Stimulated activated naive CD8-positive, alpha-beta T cell treated with anti-CD3 and anti-CD28 coated beads, Interleukin-15, amount 100 ng/mL, for 72 hours (primary cell): Measurements from ENCODE around the gene TP53TG5.
A peak's percentile ranks its signal among the peaks of the same experiment; 100 is the strongest.

Source experiments
- ATAC-seq: fragments of 150-1000 bp; cut with Tn5 transposase; 2 replicates; pipeline ENCODE4 v1.10.0; 2021; ENCODE audit warnings: mild to moderate bottlenecking, moderate library complexity
- DNase-seq, 2 donors: peaks; one replicate each; pipeline ENCODE4 v3.0.0; 2021 to 2022
- H3K27ac Mint-ChIP-seq, 2 donors: one replicate each; pipeline ENCODE4 v1.8.0; 2022; ENCODE audit warnings: mild to moderate bottlenecking in 2 of 2, mixed read lengths in 2 of 2, moderate library complexity in 2 of 2
- H3K27me3 Mint-ChIP-seq: one replicate; pipeline ENCODE4 v1.8.0; 2022; ENCODE audit warnings: mixed read lengths
- H3K4me1 Mint-ChIP-seq: one replicate; pipeline ENCODE4 v1.8.0; 2022; ENCODE audit warnings: mild to moderate bottlenecking, mixed read lengths
- H3K4me3 Mint-ChIP-seq, 2 donors: one replicate each; pipeline ENCODE4 v1.8.0; 2022; ENCODE audit warnings: mild to moderate bottlenecking in 2 of 2, mixed read lengths in 2 of 2, moderate library complexity in 1 of 2
- H3K9me3 Mint-ChIP-seq, 2 donors: one replicate each; pipeline ENCODE4 v1.8.0; 2022; ENCODE audit warnings: mixed read lengths in 2 of 2

TP53TG5 gene

GRCh38 chr20:45377269-45377668 lies 856 bp downstream of the TP53TG5 start:
- H3K27ac Mint-ChIP-seq, result no peak overlapping the region
- DNase-seq, result no peak
- no peak overlapping the region for H3K4me3 Mint-ChIP-seq
- ATAC-seq, result no peak
- H3K4me1 Mint-ChIP-seq, result peaks cover 23% of the 10 kb centered on the region
- H3K9me3 Mint-ChIP-seq, result no peaks in the 10 kb centered on the region
- H3K27me3 Mint-ChIP-seq, result no peaks in the 10 kb centered on the region

- DNase-seq (no peak), ATAC-seq (no peak)
- no peaks in the 10 kb centered on the region for H3K9me3 Mint-ChIP-seq
- no peak overlapping the region for H3K4me3 Mint-ChIP-seq
- no peaks in the 10 kb centered on the region for H3K27me3 Mint-ChIP-seq
- H3K27ac Mint-ChIP-seq, result no peak overlapping the region
- peaks cover 32% of the 10 kb centered on the region for H3K4me1 Mint-ChIP-seq
Observed at GRCh38 chr20:45374966-45375365, 3.2 kb downstream of the TP53TG5 start.

GRCh38 chr20:45374101-45374467 lies 4.0 kb downstream of the TP53TG5 start:
- peak overlapping the region; percentile 84 for H3K4me3 Mint-ChIP-seq
- peaks cover 32% of the 10 kb centered on the region for H3K4me1 Mint-ChIP-seq
- no peaks in the 10 kb centered on the region for H3K27me3 Mint-ChIP-seq
- DNase-seq (no peak), ATAC-seq (no peak)
- no peaks in the 10 kb centered on the region for H3K9me3 Mint-ChIP-seq
- no peak overlapping the region for H3K27ac Mint-ChIP-seq

- ATAC-seq (peak; percentile 96), DNase-seq (peak; percentile 87 to 90)
- H3K27me3 Mint-ChIP-seq, result no peaks in the 10 kb centered on the region
- H3K9me3 Mint-ChIP-seq, result no peaks in the 10 kb centered on the region
- H3K4me3 Mint-ChIP-seq, result peak overlapping the region; percentile 84
- peak overlapping the region; percentile 70 to 92 for H3K27ac Mint-ChIP-seq
- H3K4me1 Mint-ChIP-seq, result peaks cover 38% of the 10 kb centered on the region
Observed at GRCh38 chr20:45373353-45374100, 4.6 kb downstream of the TP53TG5 start.

- Mint-ChIP-seq H3K9me3 (no peaks in the 10 kb centered on the region), H3K27me3 (no peaks in the 10 kb centered on the region), H3K27ac (no peak overlapping the region), H3K4me1 (peaks cover 45% of the 10 kb centered on the region), H3K4me3 (peak overlapping the region; percentile 84)
- ATAC-seq (no peak), DNase-seq (no peak)
Observed at GRCh38 chr20:45372646-45373352, 5.3 kb downstream of the TP53TG5 start.

- H3K27ac Mint-ChIP-seq, result no peak overlapping the region
- ATAC-seq (no peak), DNase-seq (no peak)
- peak overlapping the region; percentile 48 to 84 for H3K4me3 Mint-ChIP-seq
- peaks cover 51% of the 10 kb centered on the region for H3K4me1 Mint-ChIP-seq
- no peaks in the 10 kb centered on the region for H3K27me3 Mint-ChIP-seq
- H3K9me3 Mint-ChIP-seq, result no peaks in the 10 kb centered on the region
Observed at GRCh38 chr20:45372241-45372640, 5.9 kb downstream of the TP53TG5 start.

GRCh38 chr20:45370571-45371160 lies 7.5 kb downstream of the TP53TG5 start:
- Mint-ChIP-seq H3K27ac (no peak overlapping the region), H3K27me3 (no peaks in the 10 kb centered on the region), H3K4me3 (no peak overlapping the region), H3K9me3 (no peaks in the 10 kb centered on the region), H3K4me1 (peaks cover 63% of the 10 kb centered on the region)
- DNase-seq, result no peak
- ATAC-seq, result no peak

GRCh38 chr20:45368221-45368980 lies 9.7 kb downstream of the TP53TG5 start:
- Mint-ChIP-seq H3K4me3 (peak overlapping the region; percentile 12 to 40), H3K9me3 (no peaks in the 10 kb centered on the region), H3K4me1 (peaks cover 73% of the 10 kb centered on the region), H3K27me3 (no peaks in the 10 kb centered on the region), H3K27ac (no peak overlapping the region)
- peak; percentile 72 for ATAC-seq
- peak in 1 of 2 donors; percentile 31 for DNase-seq

- Mint-ChIP-seq H3K27ac (no peak overlapping the region), H3K9me3 (no peaks in the 10 kb centered on the region), H3K4me1 (peaks cover 69% of the 10 kb centered on the region), H3K27me3 (no peaks in the 10 kb centered on the region), H3K4me3 (no peak overlapping the region)
- DNase-seq (no peak), ATAC-seq (no peak)
Observed at GRCh38 chr20:45367126-45367525, 11.0 kb downstream of the TP53TG5 start.

- peaks cover 64% of the 10 kb centered on the region for H3K4me1 Mint-ChIP-seq
- H3K27me3 Mint-ChIP-seq, result no peaks in the 10 kb centered on the region
- ATAC-seq (no peak), DNase-seq (no peak)
- H3K9me3 Mint-ChIP-seq, result no peaks in the 10 kb centered on the region
- H3K4me3 Mint-ChIP-seq, result no peak overlapping the region
- peak overlapping the region in 1 of 2 donors; percentile 10 for H3K27ac Mint-ChIP-seq
Observed at GRCh38 chr20:45366631-45367030, 11.5 kb downstream of the TP53TG5 start.

GRCh38 chr20:45366192-45366591 lies 11.9 kb downstream of the TP53TG5 start:
- no peak overlapping the region for H3K4me3 Mint-ChIP-seq
- no peak for ATAC-seq
- H3K4me1 Mint-ChIP-seq, result peaks cover 62% of the 10 kb centered on the region
- no peak overlapping the region for H3K27ac Mint-ChIP-seq
- H3K27me3 Mint-ChIP-seq, result no peaks in the 10 kb centered on the region
- H3K9me3 Mint-ChIP-seq, result no peaks in the 10 kb centered on the region
- DNase-seq, result no peak

- H3K27me3 Mint-ChIP-seq, result no peaks in the 10 kb centered on the region
- DNase-seq (no peak), ATAC-seq (no peak)
- H3K4me1 Mint-ChIP-seq, result peaks cover 62% of the 10 kb centered on the region
- no peak overlapping the region for H3K4me3 Mint-ChIP-seq
- no peak overlapping the region for H3K27ac Mint-ChIP-seq
- no peaks in the 10 kb centered on the region for H3K9me3 Mint-ChIP-seq
Observed at GRCh38 chr20:45365444-45365970, 12.6 kb downstream of the TP53TG5 start.

- Mint-ChIP-seq H3K4me1 (peaks cover 73% of the 10 kb centered on the region), H3K9me3 (no peaks in the 10 kb centered on the region), H3K27ac (peak overlapping the region; percentile 98), H3K27me3 (no peaks in the 10 kb centered on the region), H3K4me3 (peak overlapping the region; percentile 99)
- ATAC-seq (no peak), DNase-seq (no peak)
Observed at GRCh38 chr20:45363611-45364492, 14.3 kb downstream of the TP53TG5 start.

- DNase-seq (peak; percentile 98 to 99), ATAC-seq (peak; percentile 92)
- Mint-ChIP-seq H3K9me3 (no peaks in the 10 kb centered on the region), H3K4me1 (peaks cover 73% of the 10 kb centered on the region), H3K27ac (peak within 1 kb of the TSS; percentile 98), H3K4me3 (peak within 1 kb of the TSS; percentile 99), H3K27me3 (no peaks in the 10 kb centered on the region)
Observed at GRCh38 chr20:45362804-45363610, 15.1 kb downstream of the TP53TG5 start, which contains the start of gene SYS1. Gene SYS1 (plus strand): TSS chr20:45363156. CDS start chr20:45363532, 376 bp downstream.
